Measurements from ENCODE around the gene DNER.

The DNER gene

GRCh38 chr2:229456091-229456490 is 258.3 kb downstream of the DNER start:
- TF ChIP-seq CTCF (IDR thresholded peaks at IDR 0.05; ENCODE audit: low read depth, low read length): no peak
- no peak overlapping the region for H3K4me3 ChIP-seq (ENCODE audit: low read depth, low read length)

- TF ChIP-seq CTCF (IDR thresholded peaks at IDR 0.05; ENCODE audit: low read depth, low read length): no peak
- no peak overlapping the region for H3K4me3 ChIP-seq (ENCODE audit: low read depth, low read length)
Measured at GRCh38 chr2:229454934-229455631, 259.3 kb downstream of the DNER start.

- no peak for TF ChIP-seq CTCF (IDR thresholded peaks at IDR 0.05; ENCODE audit: low read depth, low read length)
- no peak overlapping the region for H3K4me3 ChIP-seq (ENCODE audit: low read depth, low read length)
Measured at GRCh38 chr2:229453230-229453629, 261.1 kb downstream of the DNER start.

- no peak for TF ChIP-seq CTCF (IDR thresholded peaks at IDR 0.05; ENCODE audit: low read depth, low read length)
- H3K4me3 ChIP-seq (ENCODE audit: low read depth, low read length): no peak overlapping the region
Measured at GRCh38 chr2:229451852-229452251, 262.5 kb downstream of the DNER start.

GRCh38 chr2:229447227-229447626 is 267.1 kb downstream of the DNER start:
- H3K4me3 ChIP-seq (ENCODE audit: low read depth, low read length): no peak overlapping the region
- no peak for TF ChIP-seq CTCF (IDR thresholded peaks at IDR 0.05; ENCODE audit: low read depth, low read length)

- TF ChIP-seq CTCF (IDR thresholded peaks at IDR 0.05; ENCODE audit: low read depth, low read length): no peak
- H3K4me3 ChIP-seq (ENCODE audit: low read depth, low read length): no peak overlapping the region
Measured at GRCh38 chr2:229446350-229446749, 268.0 kb downstream of the DNER start.

GRCh38 chr2:229445501-229446211 is 268.7 kb downstream of the DNER start:
- TF ChIP-seq CTCF (IDR thresholded peaks at IDR 0.05; ENCODE audit: low read depth, low read length): no peak
- no peak overlapping the region for H3K4me3 ChIP-seq (ENCODE audit: low read depth, low read length)

All from WI38 (cell line).